GM10266 (cell line): ENCODE data around the gene SGSH.

ENCODE experiments used
- DNase-seq: peaks from one replicate; pipeline ENCODE4 v3.0.0; 2012; ENCODE audit errors: extremely low spot score
- TF ChIP-seq, protein P1 (sequence below): IDR thresholded peaks from 2 replicates; pipeline ENCODE4 v1.5.1; 2012; ENCODE audit warnings: mild to moderate bottlenecking, low read depth; ENCODE audit not compliant: control insufficient read depth, insufficient read depth; ENCODE audit errors: missing control alignments

The SGSH gene

GRCh38 chr17:80213643-80213975 is 6.5 kb downstream of the SGSH start:
- DNase-seq, result no peak
- TF ChIP-seq, protein P1, sequence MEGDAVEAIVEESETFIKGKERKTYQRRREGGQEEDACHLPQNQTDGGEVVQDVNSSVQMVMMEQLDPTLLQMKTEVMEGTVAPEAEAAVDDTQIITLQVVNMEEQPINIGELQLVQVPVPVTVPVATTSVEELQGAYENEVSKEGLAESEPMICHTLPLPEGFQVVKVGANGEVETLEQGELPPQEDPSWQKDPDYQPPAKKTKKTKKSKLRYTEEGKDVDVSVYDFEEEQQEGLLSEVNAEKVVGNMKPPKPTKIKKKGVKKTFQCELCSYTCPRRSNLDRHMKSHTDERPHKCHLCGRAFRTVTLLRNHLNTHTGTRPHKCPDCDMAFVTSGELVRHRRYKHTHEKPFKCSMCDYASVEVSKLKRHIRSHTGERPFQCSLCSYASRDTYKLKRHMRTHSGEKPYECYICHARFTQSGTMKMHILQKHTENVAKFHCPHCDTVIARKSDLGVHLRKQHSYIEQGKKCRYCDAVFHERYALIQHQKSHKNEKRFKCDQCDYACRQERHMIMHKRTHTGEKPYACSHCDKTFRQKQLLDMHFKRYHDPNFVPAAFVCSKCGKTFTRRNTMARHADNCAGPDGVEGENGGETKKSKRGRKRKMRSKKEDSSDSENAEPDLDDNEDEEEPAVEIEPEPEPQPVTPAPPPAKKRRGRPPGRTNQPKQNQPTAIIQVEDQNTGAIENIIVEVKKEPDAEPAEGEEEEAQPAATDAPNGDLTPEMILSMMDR, result no peak

DNA sequence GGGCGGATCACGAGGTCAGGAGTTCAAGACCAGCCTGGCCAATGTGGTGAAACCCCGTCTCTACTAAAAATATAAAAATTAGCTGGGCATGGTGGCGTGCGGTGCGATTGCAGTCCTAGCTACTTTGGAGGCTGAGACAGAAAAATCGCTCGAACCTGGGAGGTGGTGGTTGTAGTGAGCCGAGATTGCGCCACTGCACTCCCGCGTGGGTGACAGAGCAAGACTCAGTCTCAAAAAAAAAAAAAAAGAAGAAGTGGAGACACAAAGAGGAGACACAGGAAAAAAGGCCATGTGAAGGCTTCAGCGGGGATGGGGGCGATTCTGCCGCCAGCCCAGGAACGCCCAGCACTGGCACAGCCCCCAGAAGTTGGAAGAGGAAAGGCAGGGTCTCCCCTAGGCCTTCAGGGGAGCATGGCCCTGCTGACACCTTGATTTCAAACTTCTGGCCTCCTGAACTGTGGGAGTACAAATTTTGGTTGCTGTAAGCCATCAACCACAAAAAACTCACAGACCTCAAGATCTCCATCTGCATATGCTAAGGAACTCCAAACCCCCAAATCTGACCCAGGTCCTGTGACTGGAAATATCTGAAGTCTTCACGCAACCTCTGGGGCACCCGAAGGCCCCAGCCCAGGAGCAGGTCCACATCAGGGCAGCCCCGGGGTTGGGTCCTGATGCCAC is 7.0 kb downstream of the SGSH start:
- DNase-seq, result no peak
- TF ChIP-seq, protein P1, result no peak

DNA sequence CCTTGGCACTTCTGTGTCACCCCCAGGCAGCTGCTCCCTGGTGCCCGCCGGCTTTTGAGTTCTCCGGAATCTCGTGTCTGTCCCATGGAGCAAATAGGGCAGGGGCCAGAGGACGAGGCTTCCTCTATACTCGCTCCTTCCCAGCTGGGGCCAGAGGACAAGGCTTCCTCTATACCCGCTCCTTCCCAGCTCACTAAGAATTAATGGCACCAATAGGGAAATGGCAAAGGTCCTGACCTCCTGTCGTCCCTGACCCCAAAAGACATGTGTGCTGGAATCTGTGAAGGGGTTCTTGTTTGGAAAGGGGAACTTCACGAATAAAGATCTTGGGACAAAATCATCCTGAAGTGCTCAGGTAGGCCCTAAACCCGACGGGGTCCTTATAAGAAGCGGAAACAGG is 7.6 kb downstream of the SGSH start:
- DNase-seq, result no peak
- TF ChIP-seq, protein P1, result no peak

- DNase-seq, result no peak
- TF ChIP-seq, protein P1, result no peak
These were observed 8.0 kb downstream of the SGSH start for GRCh38 chr17:80212109-80212508.

DNA sequence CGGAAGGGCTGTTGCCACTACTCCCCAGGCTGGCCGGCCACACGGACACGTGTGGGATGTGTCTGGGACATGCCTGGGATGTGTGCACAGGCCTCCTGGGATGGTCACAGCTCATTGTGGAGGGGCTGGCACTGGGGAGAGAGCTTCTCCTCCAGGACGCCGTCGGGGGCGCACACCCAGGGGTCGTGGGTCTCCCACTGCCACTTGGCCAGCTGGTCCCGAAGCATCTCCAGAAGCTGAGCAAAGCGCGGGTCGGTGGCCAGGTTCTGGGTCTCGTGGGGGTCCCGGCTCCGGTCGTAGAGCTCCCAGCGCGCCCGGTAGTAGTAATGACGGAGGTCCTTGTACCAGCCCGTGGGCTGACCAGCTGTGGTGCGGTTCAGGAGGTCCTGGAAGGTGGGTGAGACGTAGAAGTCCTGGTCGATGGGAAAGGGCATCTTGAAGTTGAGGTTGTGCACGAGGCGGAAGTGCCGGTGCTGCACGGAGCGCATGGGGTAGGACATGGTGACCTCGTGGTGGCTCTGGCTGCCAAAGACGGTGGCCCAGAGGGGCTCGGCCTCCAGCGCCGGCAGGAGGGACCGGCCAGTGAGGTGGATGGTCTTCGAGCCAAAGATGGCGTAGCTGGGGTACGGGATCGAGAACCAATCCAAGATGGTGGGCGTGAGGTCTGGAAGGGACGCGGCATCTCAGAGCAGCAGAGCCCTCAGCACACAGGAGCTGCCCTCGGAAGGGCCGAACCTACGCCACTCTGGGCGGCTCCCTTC is 9.6 kb downstream of the SGSH start:
- no peak for DNase-seq
- TF ChIP-seq, protein P1, result no peak

DNA sequence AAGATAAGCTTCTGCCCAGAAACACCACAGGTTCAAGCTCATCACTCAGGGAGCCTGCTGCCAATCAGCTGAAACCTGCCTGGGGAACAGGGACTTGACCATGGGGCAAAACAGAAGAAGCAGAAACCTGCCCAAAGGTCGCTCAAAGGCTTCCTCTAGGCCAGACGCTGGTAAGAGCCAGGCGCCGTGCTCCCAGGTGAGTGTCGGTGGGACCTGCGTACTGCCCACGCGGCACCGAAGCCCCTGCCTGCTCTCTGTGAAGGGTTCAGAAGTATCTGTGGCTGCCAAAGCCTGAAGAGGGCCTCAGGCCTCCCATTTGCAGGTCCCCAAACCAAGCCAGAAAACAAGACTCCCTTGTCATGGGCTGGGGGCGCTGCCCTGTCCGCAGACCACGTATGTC is 10.4 kb downstream of the SGSH start:
- TF ChIP-seq, protein P1, result no peak
- no peak for DNase-seq

- DNase-seq, result no peak
- TF ChIP-seq, protein P1, result no peak
These were observed 12.1 kb downstream of the SGSH start for GRCh38 chr17:80208050-80208449.
